Measurements from ENCODE around the gene TRAPPC8.
"Not testable (repeated sequence)": the region's sequence is repeated elsewhere in the genome, so short reads cannot be mapped to it uniquely, and the experiment has no call there.

GRCh38 chr18:31926988-31927387 is 15.9 kb downstream of the TRAPPC8 start:
- not testable (repeated sequence) for TF ChIP-seq CTCF (conservative IDR thresholded peaks at IDR 0.05; ENCODE audit: low read depth, low read length); EZH2 (IDR thresholded peaks at IDR 0.05; ENCODE audit: borderline replicate concordance, low read depth, low read length, poor library complexity, severe bottlenecking)
